Stomach (tissue), 19 donors: ENCODE measurements around the gene MYBBP1A. TPM values are rescaled to one million over a fixed set of nuclear protein-coding genes. Genes with fewer than 3 reads are reported as not detected.
A peak's percentile ranks its signal among the peaks of the same experiment; 100 is the strongest.
"Not testable (repeated sequence)": the region's sequence is repeated elsewhere in the genome, so short reads cannot be mapped to it uniquely, and the experiment has no call there.

Experiments
- DNase-seq, 2 donors: peaks; one replicate each; pipeline versions ENCODE4 v3.0.0 to v3.0.0-alpha.2; 2013 to 2019
- H3K27ac ChIP-seq, 5 donors: fragments of 200-600 bp in 4 of 5; sonication (generic) in 4 of 5; one replicate each; pipeline ENCODE4 v1.5.1; 2013 to 2019; ENCODE audit warnings: mild to moderate bottlenecking in 1 of 5, moderate library complexity in 1 of 5
- H3K27me3 ChIP-seq, 3 donors: fragments of 200-600 bp; sonication (generic); one replicate each; pipeline ENCODE4 v1.5.1; 2017 to 2019; ENCODE audit warnings: mixed run types in 1 of 3
- H3K36me3 ChIP-seq, 4 donors: fragments of 200-600 bp; sonication (generic); 1 replicate in 3 of 4; 2 replicates in 1 of 4; pipeline ENCODE4 v1.5.1; 2016 to 2019
- H3K4me1 ChIP-seq, 4 donors: fragments of 200-600 bp; sonication (generic); one replicate each; pipeline ENCODE4 v1.5.1; 2016 to 2019
- H3K4me3 ChIP-seq, 4 donors: fragments of 200-600 bp; sonication (generic) in 3 of 4; one replicate each; pipeline ENCODE4 v1.5.1; 2016 to 2019; ENCODE audit warnings: mild to moderate bottlenecking in 1 of 4
- H3K9me3 ChIP-seq, 4 donors: fragments of 200-600 bp; sonication (generic); one replicate each; pipeline ENCODE4 v1.5.1; 2016 to 2019
- CTCF ChIP-seq, 7 experiments: fragments of 450-650 bp in 4 of 7; fragments of 200-600 bp in 3 of 7; sonication (generic) in 3 of 7; IDR thresholded peaks; one replicate each; pipeline ENCODE4 v1.5.1; 2016 to 2019; ENCODE audit warnings: antibody characterized with exemption in 7 of 7, control low read depth in 2 of 7, mild to moderate bottlenecking in 1 of 7
- EP300 ChIP-seq: sonication (generic); formaldehyde crosslinking; IDR thresholded peaks from one replicate; pipeline ENCODE4 v1.6.1; 2017; ENCODE audit warnings: antibody characterized with exemption
- POLR2A ChIP-seq, 4 donors: fragments of 450-650 bp; IDR thresholded peaks; one replicate each; pipeline ENCODE4 v1.6.1; 2016; ENCODE audit warnings: antibody characterized with exemption in 4 of 4, control low read depth in 2 of 4, mild to moderate bottlenecking in 1 of 4, moderate library complexity in 1 of 4
- POLR2AphosphoS5 ChIP-seq, 3 donors: sonication (generic); formaldehyde crosslinking; IDR thresholded peaks; one replicate each; pipeline ENCODE4 v1.6.1; 2016; ENCODE audit warnings: antibody characterized with exemption in 3 of 3
- WGBS, 5 donors: extraction: QIAGEN DNeasy Blood & Tissue Kit in 3 of 5; methylation state at CpG; one replicate each; pipeline versions ENCODE4 v1.1.5 to v1.1.7; 2013 to 2018; 5-methylcytosine and 5-hydroxymethylcytosine counted together
- intact Hi-C: fragments of 100-400 bp; cut with DNase I; formaldehyde crosslinking; loops from one replicate; pipeline ENCODE4 v1.15.1; 2023; ENCODE audit warnings: low total_unique reads
- long read RNA-seq, 10 donors: transcript quantifications; one replicate each; lab custom pipeline, GENCODE V29; 2026
- polyA plus RNA-seq, 3 donors: library from polyadenylated mRNA; stranded (reverse); fragments of 200-250 nt; gene quantifications; one replicate each; pipeline ENCODE4 v1.2.3, GENCODE V29; 2013
- total RNA-seq, 5 donors: library from RNA; depleted of rRNA; stranded (reverse); fragments of >200 nt; gene quantifications; one replicate each; pipeline versions ENCODE4 v1.1.0 to v1.2.3, GENCODE V29; 2014 to 2016
- donor health status: healthy with polysubstance abuse.
- donor health status: Bipolar disorder and iron deficiency.
- donor health status: healthy.

The MYBBP1A gene
- total RNA-seq = 100 to 1,000 TPM in 2 of 5 donors, 10 to 100 TPM in 3; 38.6 to 237 (median 73.2) TPM
- polyA plus RNA-seq = 10 to 100 TPM; 14.1 to 32.2 (median 21.5) TPM
- long read RNA-seq, donor 1 = 0 reads
- long read RNA-seq, donor 2, full-length matches to known transcripts = 1 of 1 reads
- long read RNA-seq, donor 2, partial matches to known transcripts = 0 of 1 reads
- long read RNA-seq, donor 2, other reads (novel, unspliced or antisense) = 0 of 1 reads
- long read RNA-seq, donor 3, partial matches to known transcripts = 0 of 5 reads
- long read RNA-seq, donor 3, other reads (novel, unspliced or antisense) = 0 of 5 reads
- long read RNA-seq, donor 4 = 0 reads
- long read RNA-seq, donor 5, partial matches to known transcripts = 0 of 6 reads
- long read RNA-seq, donor 5, other reads (novel, unspliced or antisense) = 0 of 6 reads
- long read RNA-seq, donor 6, partial matches to known transcripts = 15 of 17 reads
- long read RNA-seq, donor 6, other reads (novel, unspliced or antisense) = 0 of 17 reads
- long read RNA-seq, donor 7 = 0 reads
- long read RNA-seq, donor 8, partial matches to known transcripts = 0 of 2 reads
- long read RNA-seq, donor 8, other reads (novel, unspliced or antisense) = 0 of 2 reads
- long read RNA-seq, donor 9, partial matches to known transcripts = 0 of 2 reads
- long read RNA-seq, donor 9, other reads (novel, unspliced or antisense) = 0 of 2 reads
- long read RNA-seq, donor 10 = 0 reads

GRCh38 chr17:4554997-4555799 is at the start of gene MYBBP1A:
Gene MYBBP1A (minus strand): TSS chr17:4555384. CDS start chr17:4555324, 60 bp downstream.
- H3K4me1 ChIP-seq = peaks cover 22 to 48% (median 41%) of the 10 kb centered on the region in 4 donors
- DNase-seq = peak; percentile 98 to 99
- no peaks in the 10 kb centered on the region for H3K27me3 ChIP-seq
- intact Hi-C loops = no loop called here
- peaks cover 27 to 40% (median 38%) of the 10 kb centered on the region in 4 donors for H3K36me3 ChIP-seq
- H3K9me3 ChIP-seq = no peaks in the 10 kb centered on the region
- peak within 1 kb of the TSS; percentile 72 to 91 (median 86) for H3K27ac ChIP-seq
- 0 to 1% (median 0%) methylated on average over 29 to 69 of the region's 69 CpGs for WGBS, 5 donors
- TF ChIP-seq POLR2AphosphoS5 (IDR thresholded peaks at IDR 0.05) (peak; percentile 65 to 96 (median 83)), POLR2A (IDR thresholded peaks at IDR 0.05) (no peak), EP300 (no peak), CTCF (IDR thresholded peaks at IDR 0.05) (peak in 2 of 7 experiments; percentile 32 to 35)
- H3K4me3 ChIP-seq = peak within 1 kb of the TSS; percentile 63 to 99 (median 90)

- H3K36me3 ChIP-seq, intact Hi-C loops, H3K4me3 ChIP-seq, DNase-seq, H3K9me3 ChIP-seq, H3K27me3 ChIP-seq: not testable (repeated sequence)
- Histone ChIP-seq H3K27ac (peak overlapping the region in 3 of 5 donors; percentile 17 to 49 (median 26)), H3K4me1 (peaks cover 17 to 46% (median 24%) of the 10 kb centered on the region in 4 donors)
- 75 to 88% (median 86%) methylated on average over 10 to 11 of the region's 11 CpGs for WGBS, 5 donors
Measured at GRCh38 chr17:4604736-4605135, 49.6 kb upstream of the MYBBP1A start.

- Histone ChIP-seq H3K4me1 (peaks cover 17 to 46% (median 26%) of the 10 kb centered on the region in 4 donors), H3K27ac (peak overlapping the region in 3 of 5 donors; percentile 17 to 49 (median 26)), H3K36me3 (no peaks in the 10 kb centered on the region), H3K9me3 (no peaks in the 10 kb centered on the region), H3K4me3 (no peak overlapping the region), H3K27me3 (peaks cover 0 to 13% (median 0%) of the 10 kb centered on the region in 3 donors)
- TF ChIP-seq EP300 (no peak), CTCF (IDR thresholded peaks at IDR 0.05) (no peak), POLR2A (IDR thresholded peaks at IDR 0.05) (no peak), POLR2AphosphoS5 (IDR thresholded peaks at IDR 0.05) (no peak)
- intact Hi-C loops = no loop called here
- WGBS, 5 donors = 53 to 66% (median 57%) methylated on average over 12 to 18 of the region's 18 CpGs
- peak; percentile 65 to 87 for DNase-seq
Measured at GRCh38 chr17:4604111-4604644, 49.0 kb upstream of the MYBBP1A start.

- no peak for DNase-seq
- H3K27ac ChIP-seq = no peak overlapping the region
- H3K9me3 ChIP-seq = no peaks in the 10 kb centered on the region
- no peak for TF ChIP-seq POLR2AphosphoS5 (IDR thresholded peaks at IDR 0.05)
- no peak for TF ChIP-seq CTCF (IDR thresholded peaks at IDR 0.05)
- TF ChIP-seq EP300 = no peak
- TF ChIP-seq POLR2A (IDR thresholded peaks at IDR 0.05) = no peak
- no peak overlapping the region for H3K4me3 ChIP-seq
- H3K4me1 ChIP-seq = peaks cover 2 to 36% (median 15%) of the 10 kb centered on the region in 4 donors
- WGBS, 5 donors = 79 to 93% (median 88%) methylated on average over 5 of the region's 5 CpGs
- intact Hi-C loops = no loop called here
- H3K36me3 ChIP-seq = no peaks in the 10 kb centered on the region
- H3K27me3 ChIP-seq = peaks cover 0 to 18% (median 0%) of the 10 kb centered on the region in 3 donors
Measured at GRCh38 chr17:4602041-4602440, 46.9 kb upstream of the MYBBP1A start.
